K562 (cell line): ENCODE measurements around the gene ICE2. TPM values are rescaled to one million over a fixed set of nuclear protein-coding genes. Genes with fewer than 3 reads are reported as not detected.

Source experiments
- ATAC-seq: fragments of 200-7000 bp; cut with Tn5 transposase; 3 replicates; pipeline ENCODE4 v1.9.1; 2020; ENCODE audit warnings: moderate library complexity
- BruUV-seq: library from RNA; stranded (reverse); fragments of 400-500 nt; replicated peaks from 2 replicates; lab custom pipeline; 2021; lab: Mats Ljungman, UMichigan
- CTCF ChIA-PET: fragments of 300-600 bp; formaldehyde crosslinking; extraction: SDS; loops from one replicate; lab custom pipeline; 2021; ENCODE audit warnings: low intra/inter-chr PET ratio; lab: Yijun Ruan, JAX
- POLR2A ChIA-PET: fragments of 300-600, 350-650 bp; sonication (Branson Sonifier 250); formaldehyde crosslinking; extraction: SDS; loops from one replicate; lab custom pipeline; 2021; ENCODE audit warnings: antibody characterized with exemption, inconsistent platforms; lab: Yijun Ruan, JAX
- DNase-seq, 4 experiments: peaks; one replicate each; pipeline versions ENCODE4 v3.0.0 to v3.0.0-alpha.2; 2011 to 2018; ENCODE audit warnings: low spot score in 3 of 4, mixed read lengths in 3 of 4; ENCODE audit errors: extremely low read depth in 1 of 4
- FAIRE-seq: peaks from 2 replicates; lab custom pipeline; 2011; peaks lifted over from hg19 to GRCh38; lab: Jason Lieb, UNC
- H2AFZ ChIP-seq: 2 replicates; pipeline ENCODE4 v1.6.0; 2011; ENCODE audit warnings: low read depth, low read length, control low read depth, inconsistent platforms
- H3K27ac ChIP-seq: fragments of 200-600 bp; 3 replicates; pipeline ENCODE4 v1.8.0; 2011; ENCODE audit warnings: low read depth, mild to moderate bottlenecking, control low read depth, inconsistent platforms, low read length, moderate library complexity, mixed read lengths; ENCODE audit errors: extremely low read depth
- H3K27me3 ChIP-seq, 2 experiments: fragments of 300-600 bp in 1 of 2; 2 replicates in 1 of 2; 3 replicates in 1 of 2; pipeline versions ENCODE4 v1.6.0 to v1.8.0; 2011; ENCODE audit warnings: inconsistent platforms in 2 of 2, low read length in 2 of 2, mild to moderate bottlenecking in 1 of 2, mixed read lengths in 1 of 2, moderate library complexity in 1 of 2; ENCODE audit not compliant: control insufficient read depth in 2 of 2, insufficient read depth in 2 of 2
- H3K36me3 ChIP-seq: fragments of 300-600 bp; 3 replicates; pipeline ENCODE4 v1.8.0; 2011; ENCODE audit warnings: mild to moderate bottlenecking, low read length, inconsistent platforms; ENCODE audit not compliant: control insufficient read depth, insufficient read depth
- H3K4me1 ChIP-seq, 2 experiments: fragments of 200-600 bp in 1 of 2; replicated peaks in 1 of 2; 2 replicates in 1 of 2; 3 replicates in 1 of 2; pipeline versions ENCODE4 v1.5.1 to v1.8.0; 2011; ENCODE audit warnings: inconsistent platforms in 2 of 2, low read length in 2 of 2, mild to moderate bottlenecking in 1 of 2, mixed read lengths in 1 of 2, moderate library complexity in 1 of 2; ENCODE audit not compliant: control insufficient read depth in 2 of 2, insufficient read depth in 2 of 2
- H3K4me2 ChIP-seq: 2 replicates; pipeline ENCODE4 v1.6.1; 2011; ENCODE audit warnings: low read length, control low read depth, inconsistent platforms, mixed read lengths; ENCODE audit not compliant: insufficient read depth
- H3K4me3 ChIP-seq: fragments of 200-600 bp; sonication (generic), shearing (Covaris generic); 2 replicates; pipeline ENCODE4 v1.5.1; 2016; ENCODE audit warnings: control low read depth, inconsistent platforms
- H3K79me2 ChIP-seq: fragments of 200-600 bp; 3 replicates; pipeline ENCODE4 v1.8.0; 2011; ENCODE audit warnings: low read length, inconsistent platforms; ENCODE audit not compliant: control insufficient read depth, insufficient read depth
- H3K9ac ChIP-seq, 2 experiments: 2 replicates each; pipeline versions ENCODE4 v1.6.0 to v1.6.1; 2011; ENCODE audit warnings: low read depth in 2 of 2, low read length in 2 of 2, control low read depth in 1 of 2, inconsistent platforms in 1 of 2, mild to moderate bottlenecking in 1 of 2, mixed read lengths in 1 of 2; ENCODE audit not compliant: insufficient read depth in 1 of 2
- H3K9me1 ChIP-seq: one replicate; pipeline ENCODE4 v1.6.0; 2011; ENCODE audit warnings: inconsistent platforms, mild to moderate bottlenecking, low read length, moderate library complexity; ENCODE audit not compliant: control insufficient read depth, insufficient read depth
- H3K9me3 ChIP-seq: replicated peaks from 2 replicates; pipeline ENCODE4 v1.5.1; 2011; ENCODE audit warnings: low read depth, low read length, inconsistent platforms; ENCODE audit not compliant: control insufficient read depth, insufficient read depth
- H4K20me1 ChIP-seq: replicated peaks from 2 replicates; pipeline ENCODE4 v1.6.1; 2011; ENCODE audit warnings: low read length, inconsistent platforms, mixed read lengths; ENCODE audit not compliant: control insufficient read depth, insufficient read depth
- MXI1 ChIP-seq: IDR thresholded peaks from 2 replicates; pipeline ENCODE4 v1.6.1; 2011; ENCODE audit warnings: low read depth, mild to moderate bottlenecking, improper control_type of control experiment, low read length
- WGBS: fragments of 100-300 bp; shearing (Covaris generic); methylation state at CpG from one replicate; pipeline ENCODE4 v1.1.6; 2016; ENCODE audit warnings: low coverage, mixed read lengths; ENCODE audit not compliant: insufficient coverage; ENCODE audit errors: missing lambda C conversion rate; 5-methylcytosine and 5-hydroxymethylcytosine counted together
- in situ Hi-C: fragments of 300-500 bp; cut with MboI; formaldehyde crosslinking; loops from 4 replicates; pipeline ENCODE4 v1.15.0; 2018; ENCODE audit warnings: inconsistent platforms, mixed read lengths
- intact Hi-C: fragments of 100-400 bp; cut with micrococcal nuclease; formaldehyde crosslinking; loops from 2 replicates; pipeline ENCODE4 v1.14.2; 2022
- polyA plus RNA-seq, 8 experiments: library from polyadenylated mRNA; depleted of rRNA in 4 of 8; stranded (reverse) in 5 of 8; unstranded in 3 of 8; fragments of >200 nt; fragmentation: Nextera tagmentation in 2 of 8; fragmentation: Illumina TruSeq in 1 of 8; extraction: Ambion mirVana in 2 of 8; extraction: Trizol in 1 of 8; gene quantifications; 2 replicates each; pipeline versions ENCODE4 v1.2.1 to v1.2.3, GENCODE V29; 2011 to 2014; ENCODE audit warnings: inconsistent platforms in 1 of 8, missing spikeins in 1 of 8
- total RNA-seq, 7 experiments: library from RNA; depleted of rRNA in 6 of 7; stranded (reverse); fragments of >200 nt in 6 of 7; fragmentation: Illumina TruSeq in 2 of 7; extraction: Trizol in 2 of 7; gene quantifications; 2 replicates each; pipeline versions ENCODE4 v1.2.1 to v1.2.3, GENCODE V29; 2011 to 2021; ENCODE audit warnings: low replicate concordance in 1 of 7
- TF ChIP-seq, protein P1 (sequence below): fragments of 200-800 bp; sonication (Bioruptor generic); IDR thresholded peaks from 2 replicates; pipeline ENCODE4 v1.6.1; 2016; ENCODE audit warnings: missing genetic modification characterization, missing compliant biosample characterization

ICE2 gene
- total and polyA plus RNA-seq, 9 of the 15 experiments (the other 6 are each of a cell fraction or from before 2014, with no cell fraction given), result 21.8 to 87.9 (median 58.1) TPM

DNA sequence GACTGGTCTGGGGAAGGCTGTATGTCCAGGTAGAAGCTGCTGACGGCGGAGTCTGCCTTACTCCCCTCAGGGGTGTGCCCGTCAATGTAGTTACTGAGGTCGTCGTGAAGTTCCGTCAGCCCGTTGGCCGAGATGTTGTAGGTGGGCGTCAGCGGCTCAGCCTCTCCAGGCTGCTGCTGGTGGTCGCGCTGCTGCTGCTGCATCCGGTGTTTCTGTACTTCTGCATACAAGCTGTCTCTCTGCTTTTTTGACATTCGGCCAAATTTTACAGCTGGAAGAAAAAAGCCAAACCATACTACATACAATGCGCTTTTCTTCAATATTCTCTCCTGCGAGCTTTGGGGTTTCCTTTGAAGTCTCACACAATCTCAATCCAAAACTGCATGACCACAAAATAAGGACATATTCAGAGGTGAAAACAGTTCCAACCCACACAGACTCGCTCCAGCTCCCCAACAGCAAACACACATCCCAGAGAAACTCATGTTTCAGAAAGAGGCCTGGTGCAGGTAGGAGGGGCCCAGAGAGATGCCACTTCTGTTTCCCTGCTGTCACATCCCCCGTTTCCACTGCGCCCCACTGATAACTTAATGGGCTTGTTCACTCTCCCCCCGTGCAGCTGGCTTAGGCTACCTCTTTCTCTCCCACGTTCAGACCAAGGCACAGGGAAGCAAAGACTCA is 32.5 kb upstream of the ICE2 start (continued):
- TF ChIP-seq MXI1, result no peak

DNA sequence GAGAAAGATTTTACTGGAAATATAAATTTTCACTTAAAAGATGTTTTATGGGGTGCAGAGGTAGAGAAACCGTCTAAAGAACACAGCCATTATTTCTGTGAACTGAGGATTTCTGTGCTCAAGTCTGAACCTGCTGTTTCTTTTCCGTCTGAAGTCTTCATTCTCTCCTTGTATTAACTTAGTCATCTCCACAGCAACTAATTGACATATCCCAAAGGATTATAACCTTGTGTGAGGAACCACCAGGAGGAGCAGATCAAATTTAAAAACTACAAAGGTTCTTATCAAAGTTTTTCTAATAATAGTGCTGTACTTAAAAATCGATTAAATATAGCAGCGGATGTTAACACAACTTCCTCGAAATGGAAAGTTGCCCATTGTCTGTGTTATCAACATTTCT is 31.1 kb upstream of the ICE2 start:
- Histone ChIP-seq H3K9me3 (no peaks in the 10 kb centered on the region), H3K36me3 (no peaks in the 10 kb centered on the region), H2AFZ (no peak overlapping the region), H3K27me3 (peaks cover 10 to 26% of the 10 kb centered on the region in 2 experiments), H3K9ac (no peak overlapping the region), H3K4me1 (no peaks in the 10 kb centered on the region), H4K20me1 (no peaks in the 10 kb centered on the region; the same call in 1 of the 2 replicates), H3K4me3 (no peak overlapping the region), H3K9me1 (no peaks in the 10 kb centered on the region), H3K4me2 (no peak overlapping the region)
- in situ Hi-C loops, result loop anchor here (5.0 kb wide), 1 partner anchor 148 kb away; no protein-coding TSS in a partner anchor
- DNase-seq (no peak), FAIRE-seq (no peak), ATAC-seq (no peak)
- POLR2A ChIA-PET, result interaction anchor here (1.3 to 1.4 kb wide), 2 partner anchors 8 to 29 kb away, joined by 3 read pairs; no protein-coding TSS in a partner anchor
- CTCF ChIA-PET, result interaction anchor here (0.6 kb wide), 1 partner anchor 763 kb away, joined by 3 read pairs; no protein-coding TSS in a partner anchor
- WGBS, result 3% methylated on average over 5 of the region's 5 CpGs
- no TSS peak for BruUV-seq
- TF ChIP-seq, protein P1, sequence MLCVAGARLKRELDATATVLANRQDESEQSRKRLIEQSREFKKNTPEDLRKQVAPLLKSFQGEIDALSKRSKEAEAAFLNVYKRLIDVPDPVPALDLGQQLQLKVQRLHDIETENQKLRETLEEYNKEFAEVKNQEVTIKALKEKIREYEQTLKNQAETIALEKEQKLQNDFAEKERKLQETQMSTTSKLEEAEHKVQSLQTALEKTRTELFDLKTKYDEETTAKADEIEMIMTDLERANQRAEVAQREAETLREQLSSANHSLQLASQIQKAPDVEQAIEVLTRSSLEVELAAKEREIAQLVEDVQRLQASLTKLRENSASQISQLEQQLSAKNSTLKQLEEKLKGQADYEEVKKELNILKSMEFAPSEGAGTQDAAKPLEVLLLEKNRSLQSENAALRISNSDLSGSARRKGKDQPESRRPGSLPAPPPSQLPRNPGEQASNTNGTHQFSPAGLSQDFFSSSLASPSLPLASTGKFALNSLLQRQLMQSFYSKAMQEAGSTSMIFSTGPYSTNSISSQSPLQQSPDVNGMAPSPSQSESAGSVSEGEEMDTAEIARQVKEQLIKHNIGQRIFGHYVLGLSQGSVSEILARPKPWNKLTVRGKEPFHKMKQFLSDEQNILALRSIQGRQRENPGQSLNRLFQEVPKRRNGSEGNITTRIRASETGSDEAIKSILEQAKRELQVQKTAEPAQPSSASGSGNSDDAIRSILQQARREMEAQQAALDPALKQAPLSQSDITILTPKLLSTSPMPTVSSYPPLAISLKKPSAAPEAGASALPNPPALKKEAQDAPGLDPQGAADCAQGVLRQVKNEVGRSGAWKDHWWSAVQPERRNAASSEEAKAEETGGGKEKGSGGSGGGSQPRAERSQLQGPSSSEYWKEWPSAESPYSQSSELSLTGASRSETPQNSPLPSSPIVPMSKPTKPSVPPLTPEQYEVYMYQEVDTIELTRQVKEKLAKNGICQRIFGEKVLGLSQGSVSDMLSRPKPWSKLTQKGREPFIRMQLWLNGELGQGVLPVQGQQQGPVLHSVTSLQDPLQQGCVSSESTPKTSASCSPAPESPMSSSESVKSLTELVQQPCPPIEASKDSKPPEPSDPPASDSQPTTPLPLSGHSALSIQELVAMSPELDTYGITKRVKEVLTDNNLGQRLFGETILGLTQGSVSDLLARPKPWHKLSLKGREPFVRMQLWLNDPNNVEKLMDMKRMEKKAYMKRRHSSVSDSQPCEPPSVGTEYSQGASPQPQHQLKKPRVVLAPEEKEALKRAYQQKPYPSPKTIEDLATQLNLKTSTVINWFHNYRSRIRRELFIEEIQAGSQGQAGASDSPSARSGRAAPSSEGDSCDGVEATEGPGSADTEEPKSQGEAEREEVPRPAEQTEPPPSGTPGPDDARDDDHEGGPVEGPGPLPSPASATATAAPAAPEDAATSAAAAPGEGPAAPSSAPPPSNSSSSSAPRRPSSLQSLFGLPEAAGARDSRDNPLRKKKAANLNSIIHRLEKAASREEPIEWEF, result no peak
- TF ChIP-seq, all 486 proteins: peak for 0
- Histone ChIP-seq H3K79me2 (no peaks in the 10 kb centered on the region), H3K27ac (no peak overlapping the region)
- intact Hi-C loops, result no loop called here
